HG02981 (cell line): ENCODE measurements around the gene EIF4E1B.

Source experiments
- ATAC-seq: cut with Tn5 transposase; IDR thresholded peaks from one replicate; pipeline ENCODE4 v1.9.1; 2021; ENCODE audit warnings: mild to moderate bottlenecking, moderate library complexity; ENCODE audit not compliant: unreplicated experiment

EIF4E1B gene

DNA sequence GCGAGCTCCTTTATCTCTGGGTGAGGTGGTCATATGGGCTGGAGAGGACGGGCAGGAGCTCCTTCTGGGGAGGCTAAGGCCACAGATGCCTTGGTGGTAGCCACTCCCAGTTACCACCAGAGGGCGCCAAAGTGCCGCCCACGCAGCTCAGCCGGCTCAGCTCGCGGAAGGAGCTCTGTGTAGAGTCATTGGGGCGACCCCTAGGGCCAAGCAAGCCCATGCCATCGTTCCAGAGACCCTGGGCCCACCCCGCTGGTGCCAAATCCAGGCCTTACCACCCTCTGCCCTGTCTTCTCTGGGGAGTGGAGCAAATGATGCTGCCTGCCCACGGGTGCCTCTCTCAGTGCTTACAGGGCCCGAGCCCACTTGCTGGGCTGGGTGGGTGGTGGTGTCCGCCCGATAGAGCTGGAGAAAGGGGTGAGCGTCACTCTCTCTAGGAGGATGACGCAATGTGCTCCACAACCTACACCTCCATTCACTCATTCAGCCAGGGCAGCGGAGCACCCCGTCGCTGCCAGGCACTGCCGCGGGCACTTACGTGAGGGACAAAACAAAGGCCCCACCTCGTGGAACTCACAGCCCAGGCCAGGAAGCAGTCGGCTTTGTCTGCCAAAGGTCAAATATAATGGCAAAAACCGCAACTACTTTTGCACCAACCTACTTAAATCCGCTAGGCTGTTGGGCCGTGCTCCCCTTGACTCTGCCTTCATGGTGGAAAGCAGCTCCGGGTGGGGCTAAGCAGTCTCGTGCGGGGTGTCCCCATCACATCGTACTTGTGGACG is 30.6 kb downstream of the EIF4E1B start:
- peak; percentile 57 for ATAC-seq

DNA sequence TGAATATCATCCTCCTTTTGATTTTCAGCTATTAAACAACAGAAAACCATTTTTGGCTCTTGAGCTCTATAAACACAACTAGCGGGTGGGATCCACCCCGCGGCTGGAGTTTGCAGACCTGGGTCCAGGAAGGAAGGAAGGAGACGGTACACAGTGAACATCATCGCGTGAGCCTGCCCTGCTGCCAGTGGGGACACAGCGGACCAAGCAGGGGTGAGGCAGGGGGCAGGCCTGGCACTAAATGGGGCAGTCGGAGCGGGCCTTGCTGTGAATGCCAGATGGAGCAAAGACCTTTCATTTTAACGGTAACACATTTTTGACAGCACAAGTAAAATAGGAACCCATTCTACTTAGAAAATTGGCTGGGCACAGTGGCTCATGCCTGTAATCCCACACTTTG is 31.2 kb downstream of the EIF4E1B start:
- ATAC-seq: no peak

- no peak for ATAC-seq
Measured at GRCh38 chr5:176662371-176663333, 32.2 kb downstream of the EIF4E1B start.

DNA sequence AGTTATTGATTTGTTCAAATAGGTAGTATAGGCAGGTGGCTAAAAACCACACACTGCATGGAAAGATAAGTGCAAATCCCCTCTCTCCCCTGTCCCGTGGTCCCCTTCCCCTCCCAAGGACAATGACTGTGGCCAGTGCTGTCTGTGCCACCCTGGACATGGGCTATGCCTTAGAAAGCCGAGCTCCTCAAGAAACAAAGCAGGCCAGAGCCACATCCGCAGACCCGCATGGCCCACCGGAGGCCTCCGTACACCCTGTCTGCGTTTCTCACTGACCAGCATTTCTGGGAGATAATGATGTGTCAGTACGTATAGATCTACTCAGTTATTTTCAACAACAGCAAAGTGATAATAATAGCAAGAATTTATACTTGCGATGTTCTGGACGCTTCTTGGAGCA is 33.1 kb downstream of the EIF4E1B start:
- no peak for ATAC-seq

DNA sequence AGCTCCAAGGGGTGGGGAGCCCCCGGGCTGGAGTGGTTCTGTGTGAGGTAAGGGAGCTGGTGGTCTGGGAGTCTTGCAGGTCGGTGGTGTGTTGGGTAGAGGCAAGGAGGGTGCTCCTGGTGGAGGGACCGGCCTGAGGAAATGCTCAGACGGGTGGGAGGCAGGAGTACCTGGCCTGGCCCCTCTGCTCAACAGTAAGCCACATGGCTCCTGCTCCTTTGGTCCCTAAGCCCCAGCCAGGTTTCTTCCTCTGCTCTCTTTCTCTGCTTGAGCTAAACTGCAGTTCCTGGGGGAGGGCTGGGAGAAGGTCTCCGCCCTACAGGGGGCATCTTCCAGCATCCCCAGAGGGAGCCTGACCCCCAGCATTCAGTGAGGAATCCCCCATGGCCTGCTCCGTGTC is 34.0 kb downstream of the EIF4E1B start:
- ATAC-seq: no peak

DNA sequence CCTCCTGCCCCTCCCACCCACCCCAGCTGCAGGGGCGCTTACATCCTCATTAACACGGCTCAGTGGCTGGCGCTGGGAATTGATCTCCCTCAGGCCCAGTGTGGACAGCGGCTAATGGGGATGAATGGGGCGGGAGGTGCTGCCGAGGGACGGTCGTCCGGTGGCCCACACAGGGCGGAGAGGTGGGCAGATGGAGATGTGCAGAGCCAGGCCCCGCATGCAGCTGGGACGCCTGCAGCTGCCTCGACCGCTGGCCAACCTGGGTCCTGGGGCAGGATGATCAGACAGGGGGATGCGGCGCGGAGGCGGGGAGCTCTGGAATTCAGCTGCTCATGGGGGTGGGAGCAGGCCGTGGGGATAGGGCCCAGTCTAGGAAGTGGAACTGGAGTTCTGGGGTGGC is 34.4 kb downstream of the EIF4E1B start:
- ATAC-seq: no peak

DNA sequence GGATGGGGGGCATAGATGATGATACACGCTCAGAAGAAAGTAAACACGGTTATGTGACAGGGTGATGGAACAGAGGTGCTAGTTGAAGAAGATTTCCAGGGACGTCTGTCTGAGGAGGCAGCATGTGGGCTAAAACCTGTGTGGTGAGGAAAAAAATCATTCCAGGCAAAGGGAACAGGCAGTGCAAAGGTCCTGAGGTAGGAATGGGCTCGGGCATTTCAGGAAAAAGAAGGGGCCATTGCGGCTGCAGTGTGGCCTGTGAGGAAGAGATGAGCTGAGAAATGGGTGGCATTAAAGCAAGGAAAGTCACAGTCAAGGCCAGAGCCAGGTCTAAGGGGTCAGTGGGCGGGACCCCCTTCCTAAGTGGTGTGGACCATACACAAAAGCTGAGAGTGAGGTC is 35.0 kb downstream of the EIF4E1B start:
- no peak for ATAC-seq

DNA sequence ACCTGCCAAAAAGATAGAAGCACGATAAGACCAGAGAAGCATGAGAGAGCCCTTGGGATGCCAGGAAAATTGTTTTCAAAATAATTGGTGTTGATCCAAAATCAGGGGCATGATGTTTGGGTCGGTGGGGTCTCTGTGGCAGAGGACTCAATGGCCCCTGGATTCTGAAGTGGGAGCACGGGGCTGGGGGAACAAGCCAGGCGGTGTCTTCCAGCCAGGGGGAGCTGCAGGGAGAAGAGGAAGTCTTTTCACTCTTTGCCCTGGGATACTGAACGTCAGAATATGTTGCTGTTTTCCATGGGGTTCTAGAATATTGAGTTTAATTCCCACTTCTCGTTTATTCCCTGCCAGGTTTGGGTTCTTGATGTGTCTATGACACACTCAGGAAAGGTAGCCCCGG is 37.2 kb downstream of the EIF4E1B start:
- no peak for ATAC-seq

- ATAC-seq: no peak
Measured at GRCh38 chr5:176670449-176670848, 40.0 kb downstream of the EIF4E1B start.

DNA sequence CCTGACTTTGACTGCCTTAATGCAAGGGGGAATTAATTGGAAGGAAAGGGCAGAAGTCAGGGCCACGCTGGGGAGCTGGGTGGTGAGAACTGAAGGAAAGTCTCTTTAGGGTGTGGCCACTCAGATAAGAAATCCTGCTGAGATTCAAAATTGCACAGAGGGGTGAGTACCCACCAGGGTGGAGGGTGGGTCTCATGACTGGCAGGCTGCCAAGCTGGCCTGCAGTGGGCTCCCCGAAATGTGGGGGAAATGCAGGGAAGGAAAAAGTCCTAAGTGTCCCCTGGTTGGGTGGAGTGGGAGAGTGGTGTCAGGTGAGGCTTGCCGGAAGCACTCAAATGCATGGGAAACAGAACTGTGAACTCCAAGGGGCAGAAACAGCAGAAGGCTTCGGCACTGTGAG is 40.9 kb downstream of the EIF4E1B start:
- no peak for ATAC-seq

GRCh38 chr5:176671890-176672747 is 41.6 kb downstream of the EIF4E1B start:
- no peak for ATAC-seq

GRCh38 chr5:176673651-176674583 is 43.4 kb downstream of the EIF4E1B start:
- ATAC-seq: no peak

GRCh38 chr5:176674799-176675198 is 44.3 kb downstream of the EIF4E1B start:
- no peak for ATAC-seq

GRCh38 chr5:176675676-176676360 is 45.3 kb downstream of the EIF4E1B start:
- ATAC-seq: no peak

- peak; percentile 67 for ATAC-seq
Measured at GRCh38 chr5:176676361-176676824, 45.9 kb downstream of the EIF4E1B start.

GRCh38 chr5:176677209-176677939 is 46.9 kb downstream of the EIF4E1B start:
- no peak for ATAC-seq

- no peak for ATAC-seq
Measured at GRCh38 chr5:176678584-176678983, 48.1 kb downstream of the EIF4E1B start.

DNA sequence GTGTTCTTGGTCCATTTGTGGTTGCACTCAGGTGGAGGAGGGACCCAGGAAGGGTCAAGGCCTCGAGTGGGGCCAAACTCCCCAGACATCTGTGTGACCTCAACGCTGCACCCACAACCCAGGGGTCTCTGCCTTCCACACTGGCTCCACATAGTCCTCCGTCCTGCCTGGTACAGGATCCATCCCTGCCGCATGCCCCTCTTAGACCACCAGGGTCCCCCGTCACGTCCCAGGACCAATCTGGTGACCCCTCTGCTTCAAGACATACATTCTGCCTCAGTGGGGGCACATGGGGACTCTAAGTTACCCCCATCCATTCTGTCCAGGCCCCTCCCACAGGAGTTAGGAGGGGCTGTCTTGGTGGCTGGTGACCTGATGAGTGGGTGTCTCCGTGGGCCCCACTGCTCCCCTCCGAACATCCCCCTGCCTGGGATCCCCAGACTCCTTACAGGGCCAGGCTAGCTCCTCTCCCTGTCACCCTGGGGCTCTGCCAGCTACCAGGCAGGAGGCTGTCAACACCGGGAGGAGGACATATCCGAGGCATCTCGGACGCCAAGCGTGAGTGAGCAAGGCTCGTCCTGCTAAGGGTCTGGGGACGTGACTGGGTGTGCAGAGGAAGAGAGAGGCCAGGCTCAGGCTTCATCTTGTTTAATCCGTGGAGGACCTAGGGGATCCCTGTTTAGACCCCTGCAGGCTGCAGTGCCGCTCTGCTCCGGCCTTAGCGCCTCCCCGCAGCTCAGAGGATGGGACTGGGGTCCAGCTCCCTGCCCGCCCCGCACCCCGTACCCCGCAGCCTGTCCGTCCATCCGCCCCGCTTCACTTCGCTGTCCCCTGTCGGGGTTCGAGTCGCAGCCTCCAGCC is 49.1 kb downstream of the EIF4E1B start:
- no peak for ATAC-seq
